SU-DHL-6 (cell line): ENCODE measurements around the gene FOXP4.

ENCODE experiments used
- H2AFZ ChIP-seq: fragments of 200-600 bp; sonication (generic); 2 replicates; pipeline ENCODE4 v1.6.1; 2014; ENCODE audit warnings: low read depth, mild to moderate bottlenecking, moderate library complexity, mixed read lengths, antibody characterized with exemption, low read length; ENCODE audit not compliant: severe bottlenecking
- H3F3A ChIP-seq: fragments of 200-600 bp; shearing (Covaris generic); 2 replicates; pipeline ENCODE4 v1.6.0; 2016; ENCODE audit warnings: antibody characterized with exemption, mild to moderate bottlenecking; ENCODE audit not compliant: insufficient read depth
- H3K27ac ChIP-seq: fragments of 200-600 bp; sonication (generic); 2 replicates; pipeline ENCODE4 v1.5.1; 2016; ENCODE audit warnings: low read depth, mild to moderate bottlenecking, low read length, moderate library complexity, mixed read lengths
- H3K27me3 ChIP-seq: fragments of 200-600 bp; sonication (generic), shearing (Covaris generic); 2 replicates; pipeline ENCODE4 v1.6.0; 2014; ENCODE audit warnings: mild to moderate bottlenecking, low read length
- H3K36me3 ChIP-seq: fragments of 200-600 bp; sonication (generic); 2 replicates; pipeline ENCODE4 v1.6.1; 2014; ENCODE audit warnings: mild to moderate bottlenecking, low read length, mixed read lengths
- H3K4me2 ChIP-seq: fragments of 300-600, 200-600 bp; shearing (Covaris generic), sonication (generic); 2 replicates; pipeline ENCODE4 v1.6.0; 2014; ENCODE audit warnings: low read length, low read depth, mild to moderate bottlenecking; ENCODE audit not compliant: poor library complexity, severe bottlenecking
- H3K4me3 ChIP-seq: fragments of 200-600 bp; sonication (generic); 2 replicates; pipeline ENCODE4 v1.5.1; 2014; ENCODE audit warnings: antibody characterized with exemption, low read length, mild to moderate bottlenecking, mixed read lengths; ENCODE audit not compliant: insufficient read depth, poor library complexity, severe bottlenecking
- H3K79me2 ChIP-seq: fragments of 200-600 bp; sonication (generic); 2 replicates; pipeline ENCODE4 v1.6.1; 2014; ENCODE audit warnings: mild to moderate bottlenecking, low read length, moderate library complexity; ENCODE audit not compliant: insufficient read depth
- H3K9ac ChIP-seq: fragments of 200-600 bp; sonication (generic); 2 replicates; pipeline ENCODE4 v1.7.0; 2014; ENCODE audit warnings: mild to moderate bottlenecking, low read length
- H3K9me2 ChIP-seq: fragments of 200-600 bp; sonication (generic); replicated peaks from 2 replicates; pipeline ENCODE4 v1.6.1; 2014; ENCODE audit warnings: low read length; ENCODE audit not compliant: insufficient read depth
- H3K9me3 ChIP-seq: fragments of 200-600 bp; sonication (generic); 2 replicates; pipeline ENCODE4 v1.6.1; 2014; ENCODE audit warnings: low read length, mixed read lengths; ENCODE audit not compliant: insufficient read depth
- H4K20me1 ChIP-seq: fragments of 200-600 bp; sonication (generic); 2 replicates; pipeline ENCODE4 v1.6.1; 2014; ENCODE audit warnings: low read depth, mild to moderate bottlenecking, antibody characterized with exemption, low read length, moderate library complexity, mixed read lengths
- CTCF ChIP-seq: fragments of 200-600 bp; sonication (generic); IDR thresholded peaks from one replicate; pipeline ENCODE4 v1.5.1; 2017; ENCODE audit warnings: antibody characterized with exemption, mild to moderate bottlenecking, low read length, moderate library complexity; ENCODE audit not compliant: insufficient read depth, poor library complexity, severe bottlenecking
- EZH2phosphoT487 ChIP-seq: fragments of 200-600 bp; sonication (generic), shearing (Covaris generic); conservative IDR thresholded peaks from 2 replicates; pipeline ENCODE4 v1.6.1; 2018; ENCODE audit warnings: mild to moderate bottlenecking, antibody characterized with exemption, low read length, moderate library complexity, mixed read lengths

FOXP4 gene

GRCh38 chr6:41580690-41581089, 34.5 kb downstream of the FOXP4 start:
- no peak overlapping the region for H3K9ac ChIP-seq
- H3K36me3 ChIP-seq = no peaks in the 10 kb centered on the region
- no peaks in the 10 kb centered on the region for H4K20me1 ChIP-seq
- H3K27me3 ChIP-seq = no peaks in the 10 kb centered on the region
- no peak overlapping the region for H3K4me3 ChIP-seq
- H3K4me2 ChIP-seq = no peak overlapping the region
- no peak overlapping the region for H2AFZ ChIP-seq
- H3K27ac ChIP-seq = no peak overlapping the region
- no peaks in the 10 kb centered on the region for H3K9me2 ChIP-seq
- no peaks in the 10 kb centered on the region for H3K79me2 ChIP-seq
- no peak for TF ChIP-seq EZH2phosphoT487
- no peak for TF ChIP-seq CTCF
- no peaks in the 10 kb centered on the region for H3F3A ChIP-seq
- no peaks in the 10 kb centered on the region for H3K9me3 ChIP-seq

- Histone ChIP-seq H3K4me2 (no peak overlapping the region), H3K9ac (no peak overlapping the region), H3K27me3 (no peaks in the 10 kb centered on the region), H3K9me3 (no peaks in the 10 kb centered on the region), H3K36me3 (no peaks in the 10 kb centered on the region), H3K27ac (no peak overlapping the region), H3K9me2 (no peaks in the 10 kb centered on the region), H3K79me2 (no peaks in the 10 kb centered on the region), H3F3A (no peaks in the 10 kb centered on the region), H2AFZ (no peak overlapping the region), H3K4me3 (no peak overlapping the region), H4K20me1 (no peaks in the 10 kb centered on the region)
- TF ChIP-seq EZH2phosphoT487 (no peak), CTCF (no peak)
Observed at GRCh38 chr6:41581381-41581991, 35.3 kb downstream of the FOXP4 start.

- TF ChIP-seq EZH2phosphoT487 = no peak
- TF ChIP-seq CTCF = no peak
- H2AFZ ChIP-seq = no peak overlapping the region
- no peak overlapping the region for H3K4me3 ChIP-seq
- no peaks in the 10 kb centered on the region for H3K79me2 ChIP-seq
- no peak overlapping the region for H3K27ac ChIP-seq
- H3F3A ChIP-seq = no peaks in the 10 kb centered on the region
- H3K36me3 ChIP-seq = no peaks in the 10 kb centered on the region
- H3K4me2 ChIP-seq = no peak overlapping the region
- H3K27me3 ChIP-seq = no peaks in the 10 kb centered on the region
- H4K20me1 ChIP-seq = no peaks in the 10 kb centered on the region
- H3K9ac ChIP-seq = no peak overlapping the region
- H3K9me2 ChIP-seq = no peaks in the 10 kb centered on the region
- H3K9me3 ChIP-seq = no peaks in the 10 kb centered on the region
Observed at GRCh38 chr6:41582540-41582939, 36.4 kb downstream of the FOXP4 start.

GRCh38 chr6:41583565-41583964, 37.4 kb downstream of the FOXP4 start:
- H3F3A ChIP-seq = no peaks in the 10 kb centered on the region
- no peak overlapping the region for H2AFZ ChIP-seq
- H3K9me3 ChIP-seq = no peaks in the 10 kb centered on the region
- no peak overlapping the region for H3K4me2 ChIP-seq
- H3K4me3 ChIP-seq = no peak overlapping the region
- no peaks in the 10 kb centered on the region for H3K79me2 ChIP-seq
- no peak overlapping the region for H3K27ac ChIP-seq
- no peaks in the 10 kb centered on the region for H4K20me1 ChIP-seq
- H3K36me3 ChIP-seq = no peaks in the 10 kb centered on the region
- no peaks in the 10 kb centered on the region for H3K9me2 ChIP-seq
- no peak overlapping the region for H3K9ac ChIP-seq
- no peaks in the 10 kb centered on the region for H3K27me3 ChIP-seq
- TF ChIP-seq CTCF = no peak
- TF ChIP-seq EZH2phosphoT487 = no peak
